Measurements from ENCODE around the gene KRTAP9-7. TPM values are rescaled to one million over a fixed set of nuclear protein-coding genes. Genes with fewer than 3 reads are reported as not detected.

KRTAP9-7 gene
- total and polyA plus RNA-seq, 10 of the 15 experiments (the other 5 are each of a cell fraction or from before 2014, with no cell fraction given), result not detected

GRCh38 chr17:41315814-41316445 lies 40.4 kb downstream of the KRTAP9-7 start:
- POLR2A ChIA-PET, result interaction anchor here (0.6 kb wide), 1 partner anchor 11 kb away, joined by 3 read pairs; no protein-coding TSS in a partner anchor
- FAIRE-seq, result no peak
- Histone ChIP-seq H3K27ac (ENCODE audit: control insufficient read depth, insufficient read depth) (no peak overlapping the region), H3K4me1 (ENCODE audit: control insufficient read depth, insufficient read depth, low read length) (no peaks in the 10 kb centered on the region), H3K27me3 (replicated peaks in 1 of 2; ENCODE audit: control insufficient read depth in 2 of 2, insufficient read depth in 2 of 2, low read length in 1 of 2) (no peaks in the 10 kb centered on the region), H3K4me2 (ENCODE audit: control insufficient read depth, insufficient read depth) (no peak overlapping the region), H3K79me2 (ENCODE audit: control insufficient read depth, insufficient read depth, low read length) (no peaks in the 10 kb centered on the region), H3K9me3 (replicated peaks; ENCODE audit: control insufficient read depth, insufficient read depth, low read length) (no peaks in the 10 kb centered on the region; the same call in 2 of the 3 replicates), H3K4me3 (no peak overlapping the region), H4K20me1 (ENCODE audit: control insufficient read depth, insufficient read depth) (no peaks in the 10 kb centered on the region), H3K36me3 (ENCODE audit: control insufficient read depth in 2 of 2, insufficient read depth in 2 of 2, low read length in 1 of 2) (no peaks in the 10 kb centered on the region), H2AFZ (ENCODE audit: control insufficient read depth, low read depth, low read length) (no peak overlapping the region), H3K9ac (ENCODE audit: control insufficient read depth, insufficient read depth, low read length) (no peak overlapping the region)
- DNase-seq (ENCODE audit: low read depth, low spot score), result no peak
- RAD21 ChIA-PET (ENCODE audit: unreplicated experiment), result no interaction called here
- SMC1A ChIA-PET (ENCODE audit: uncharacterized antibody, unreplicated experiment), result no interaction called here
- TF ChIP-seq SMC3 (IDR thresholded peaks at IDR 0.05; ENCODE audit: borderline replicate concordance, low read length), result no peak
- no peak for TF ChIP-seq TCF3 (IDR thresholded peaks at IDR 0.05; ENCODE audit: borderline replicate concordance, insufficient read depth, low read depth, low read length)
- TF ChIP-seq SP1 (IDR thresholded peaks at IDR 0.05; ENCODE audit: low read depth, low read length), result no peak
- no peak for TF ChIP-seq FOS (IDR thresholded peaks at IDR 0.05; ENCODE audit: borderline replicate concordance, extremely low read depth, insufficient read length)
- TF ChIP-seq RELA (IDR thresholded peaks at IDR 0.05; ENCODE audit: borderline replicate concordance, partially characterized antibody), result no peak
- TF ChIP-seq, protein P1, sequence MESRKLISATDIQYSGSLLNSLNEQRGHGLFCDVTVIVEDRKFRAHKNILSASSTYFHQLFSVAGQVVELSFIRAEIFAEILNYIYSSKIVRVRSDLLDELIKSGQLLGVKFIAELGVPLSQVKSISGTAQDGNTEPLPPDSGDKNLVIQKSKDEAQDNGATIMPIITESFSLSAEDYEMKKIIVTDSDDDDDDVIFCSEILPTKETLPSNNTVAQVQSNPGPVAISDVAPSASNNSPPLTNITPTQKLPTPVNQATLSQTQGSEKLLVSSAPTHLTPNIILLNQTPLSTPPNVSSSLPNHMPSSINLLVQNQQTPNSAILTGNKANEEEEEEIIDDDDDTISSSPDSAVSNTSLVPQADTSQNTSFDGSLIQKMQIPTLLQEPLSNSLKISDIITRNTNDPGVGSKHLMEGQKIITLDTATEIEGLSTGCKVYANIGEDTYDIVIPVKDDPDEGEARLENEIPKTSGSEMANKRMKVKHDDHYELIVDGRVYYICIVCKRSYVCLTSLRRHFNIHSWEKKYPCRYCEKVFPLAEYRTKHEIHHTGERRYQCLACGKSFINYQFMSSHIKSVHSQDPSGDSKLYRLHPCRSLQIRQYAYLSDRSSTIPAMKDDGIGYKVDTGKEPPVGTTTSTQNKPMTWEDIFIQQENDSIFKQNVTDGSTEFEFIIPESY (IDR thresholded peaks at IDR 0.05), result no peak
- no peak for TF ChIP-seq CBX5 (IDR thresholded peaks at IDR 0.05; ENCODE audit: low read depth)
- TF ChIP-seq ATF7 (IDR thresholded peaks at IDR 0.05; ENCODE audit: low read depth), result no peak
- no peak for TF ChIP-seq JUNB (IDR thresholded peaks at IDR 0.05)
- TF ChIP-seq CEBPB (IDR thresholded peaks at IDR 0.05; ENCODE audit: borderline replicate concordance in 1 of 2, low read depth in 2 of 2, low read length in 2 of 2), result no peak
- no peak for TF ChIP-seq BHLHE40 (IDR thresholded peaks at IDR 0.05; ENCODE audit: borderline replicate concordance in 1 of 2, low read depth in 2 of 2, low read length in 1 of 2)
- no peak for TF ChIP-seq PAX8 (IDR thresholded peaks at IDR 0.05)
- no peak for TF ChIP-seq KAT2A (conservative IDR thresholded peaks at IDR 0.05; ENCODE audit: control insufficient read depth, low read depth, low read length)
- TF ChIP-seq SIX5 (IDR thresholded peaks at IDR 0.05; ENCODE audit: low read depth, low read length, severe bottlenecking), result no peak
- no peak for TF ChIP-seq BACH1 (IDR thresholded peaks at IDR 0.05; ENCODE audit: borderline replicate concordance)
- CTCF ChIA-PET, result no interaction called here
- no TSS peak for BruUV-seq (replicated peaks)
- no peak for ATAC-seq
- 30% methylated on average over 17 of the region's 17 CpGs for WGBS (ENCODE audit: insufficient coverage, insufficient replicate concordance, low lambda C conversion rate, missing lambda C conversion rate)
- in situ Hi-C loops (cut with MboI) (no loop called here), intact Hi-C loops (cut with micrococcal nuclease; ENCODE audit: unreplicated experiment) (no loop called here)

All from GM12878 (cell line).